GM12891 (cell line): ENCODE data around the gene SORL1.
A peak's percentile ranks its signal among the peaks of the same experiment; 100 is the strongest.

Experiments
- POLR2A ChIP-seq: IDR thresholded peaks from 2 replicates; pipeline ENCODE4 v1.6.1; 2011; ENCODE audit warnings: low read depth, low read length, control low read depth
- POLR2AphosphoS5 ChIP-seq: IDR thresholded peaks from 2 replicates; pipeline ENCODE4 v1.6.1; 2011; ENCODE audit warnings: low read depth, low read length, control low read depth
- POU2F2 ChIP-seq: IDR thresholded peaks from 2 replicates; pipeline ENCODE4 v1.6.1; 2011; ENCODE audit warnings: low read depth, mild to moderate bottlenecking, control low read depth, low read length, moderate library complexity
- SPI1 ChIP-seq: IDR thresholded peaks from 2 replicates; pipeline ENCODE4 v1.6.1; 2011; ENCODE audit warnings: low read depth, low read length, control low read depth
- TAF1 ChIP-seq: IDR thresholded peaks from 2 replicates; pipeline ENCODE4 v1.6.1; 2011; ENCODE audit warnings: low read depth, low read length, control low read depth

DNA sequence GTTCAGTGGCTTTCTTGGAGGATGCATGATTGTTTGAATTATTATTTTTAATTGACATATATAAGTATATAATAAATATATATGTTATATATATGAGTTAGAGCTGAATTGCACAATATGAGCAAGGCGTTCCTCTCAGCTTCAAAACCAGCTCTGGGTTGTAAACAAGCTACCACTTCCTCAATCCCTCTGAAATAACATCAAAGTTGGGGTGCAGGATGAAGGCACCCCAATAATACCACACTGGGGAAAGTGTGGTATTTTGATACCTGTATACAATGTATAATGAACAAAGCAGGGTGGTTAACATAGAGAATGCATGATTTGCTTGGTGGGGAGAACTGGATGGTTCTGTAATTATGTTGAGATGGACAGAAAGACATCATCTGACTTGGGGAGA lies 1.7 kb upstream of the SORL1 start:
- no peak for TF ChIP-seq POLR2AphosphoS5
- no peak for TF ChIP-seq POLR2A
- no peak for TF ChIP-seq POU2F2
- peak; percentile 77 for TF ChIP-seq SPI1
- TF ChIP-seq TAF1: no peak
